Stimulated activated CD4-positive, alpha-beta T cell treated with anti-CD3 and anti-CD28 coated beads, TNF-alpha, amount 100 ng/mL, for 24 hours (primary cell): ENCODE data around the gene SV2C.

ENCODE experiments used
- DNase-seq, 3 experiments: peaks; one replicate each; pipeline ENCODE4 v3.0.0-alpha.2; 2020; ENCODE audit warnings: low read depth in 3 of 3

SV2C gene

DNA sequence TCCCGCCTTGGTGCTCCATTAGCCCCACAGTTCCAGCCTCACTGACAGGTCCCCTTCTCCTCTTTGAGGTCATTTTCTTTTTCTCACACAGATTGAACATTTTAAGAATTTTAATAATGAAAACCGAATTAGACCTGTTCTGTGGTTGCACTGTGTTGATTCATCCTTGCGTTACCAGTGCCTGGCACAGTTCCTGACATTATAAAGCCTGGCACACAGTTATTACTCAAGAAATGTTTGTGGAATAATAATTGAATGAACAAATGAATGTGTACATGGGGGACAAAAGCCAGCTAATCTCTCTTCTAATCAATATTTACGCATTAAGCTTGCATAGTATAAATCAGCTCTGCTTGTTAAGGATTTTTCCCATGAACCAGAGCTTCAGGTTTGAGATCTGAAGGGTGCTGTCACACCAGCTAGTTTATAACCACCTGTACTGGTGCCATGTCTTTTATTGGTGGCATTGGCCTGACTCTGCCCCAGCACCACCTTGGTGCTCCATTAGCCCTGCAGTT lies 80.0 kb downstream of the SV2C start:
- no peak for DNase-seq

DNA sequence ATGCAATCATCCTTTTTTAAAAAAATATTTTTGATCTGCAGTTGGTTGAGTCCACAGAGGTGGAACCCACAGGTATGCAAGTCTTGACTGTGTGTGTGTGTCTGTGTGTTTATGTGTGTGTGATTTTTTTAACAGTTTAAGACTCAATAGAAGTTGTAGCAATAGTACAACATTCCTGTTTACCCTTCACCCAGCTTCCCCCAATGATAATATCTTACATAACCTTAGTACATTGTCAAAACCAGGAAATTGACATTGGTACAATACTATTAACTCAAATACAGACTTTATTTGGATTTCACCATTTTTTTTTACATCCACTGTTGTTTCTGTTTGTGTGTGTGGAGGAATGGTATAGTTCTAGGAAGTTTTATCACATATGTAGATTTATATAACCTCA lies 81.8 kb downstream of the SV2C start:
- DNase-seq, result no peak

GRCh38 chr5:76165711-76166374 lies 82.7 kb downstream of the SV2C start:
- DNase-seq, result no peak

GRCh38 chr5:76166886-76167576 lies 83.8 kb downstream of the SV2C start:
- no peak for DNase-seq

GRCh38 chr5:76169146-76169905 lies 86.1 kb downstream of the SV2C start:
- DNase-seq, result no peak

DNA sequence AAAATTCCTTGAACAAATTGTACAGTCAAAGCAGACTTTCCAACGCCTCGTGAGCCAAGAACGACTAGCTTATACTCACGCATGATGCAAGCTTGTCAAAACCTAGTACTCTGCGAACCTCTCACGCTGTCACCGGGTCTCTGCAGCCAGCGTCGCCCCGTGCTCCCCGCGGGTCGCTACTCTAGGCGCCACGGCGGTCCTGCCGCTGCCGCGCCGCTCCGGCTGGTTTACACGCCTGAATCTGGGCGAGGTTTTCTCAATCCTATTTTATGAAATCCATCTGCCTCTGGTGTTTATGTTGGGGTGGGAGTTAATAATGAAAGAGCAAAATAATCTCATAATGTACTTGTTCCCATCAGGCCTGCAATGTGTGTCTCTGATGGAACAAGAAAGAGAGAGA lies 90.9 kb downstream of the SV2C start:
- no peak for DNase-seq

GRCh38 chr5:76175051-76175666 lies 92.0 kb downstream of the SV2C start:
- peak; percentile 11 to 36 (median 18) for DNase-seq

DNA sequence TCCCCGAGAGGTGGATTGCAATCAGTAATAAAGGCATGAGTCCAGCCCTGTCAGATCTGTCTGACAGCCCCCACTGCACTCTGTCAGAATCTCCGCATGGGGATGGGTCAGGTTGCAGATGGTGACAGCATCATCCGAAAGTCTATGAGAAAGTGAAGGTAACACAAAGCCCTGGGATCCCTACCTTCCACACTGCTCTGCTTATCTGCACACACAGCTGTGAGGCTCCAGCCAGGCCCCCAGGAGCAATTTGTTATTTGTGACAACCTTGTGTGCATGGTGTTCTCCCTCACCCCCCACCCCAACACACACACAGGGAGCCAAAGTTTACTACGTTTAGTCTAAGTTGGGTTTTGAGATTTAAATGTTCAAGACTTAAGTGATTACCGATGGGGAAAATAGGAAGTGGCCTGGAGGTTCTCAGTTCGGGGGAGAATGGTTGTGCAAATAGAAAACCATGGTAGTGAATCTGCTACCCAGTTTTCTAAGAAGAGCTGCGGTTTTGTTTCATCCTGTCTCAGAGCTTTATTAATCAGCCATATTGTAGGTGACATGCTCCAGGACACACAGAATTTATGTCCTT lies 92.7 kb downstream of the SV2C start:
- DNase-seq, result no peak

- no peak for DNase-seq
Measured at GRCh38 chr5:76177978-76178377, 94.8 kb downstream of the SV2C start.

DNA sequence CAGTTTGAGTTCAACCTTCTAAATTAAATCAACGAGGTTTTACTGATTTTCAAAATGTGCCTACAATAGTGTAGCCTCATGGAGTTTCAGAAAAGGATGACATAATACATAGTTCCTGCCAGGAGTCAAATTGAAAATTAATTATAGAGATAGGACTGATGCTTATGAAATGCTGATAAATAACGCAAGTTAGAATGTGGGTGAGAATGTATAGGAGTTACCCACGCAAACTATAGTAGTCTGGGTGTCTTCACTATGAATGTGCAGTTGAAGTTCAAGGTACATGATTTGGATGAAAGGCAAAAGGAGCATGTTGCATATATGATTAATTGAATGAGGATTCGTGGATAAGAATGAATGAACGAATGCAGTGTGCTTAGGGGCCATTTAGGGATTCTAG lies 95.7 kb downstream of the SV2C start:
- DNase-seq, result no peak

GRCh38 chr5:76180814-76181805 lies 97.9 kb downstream of the SV2C start:
- DNase-seq, result no peak

DNA sequence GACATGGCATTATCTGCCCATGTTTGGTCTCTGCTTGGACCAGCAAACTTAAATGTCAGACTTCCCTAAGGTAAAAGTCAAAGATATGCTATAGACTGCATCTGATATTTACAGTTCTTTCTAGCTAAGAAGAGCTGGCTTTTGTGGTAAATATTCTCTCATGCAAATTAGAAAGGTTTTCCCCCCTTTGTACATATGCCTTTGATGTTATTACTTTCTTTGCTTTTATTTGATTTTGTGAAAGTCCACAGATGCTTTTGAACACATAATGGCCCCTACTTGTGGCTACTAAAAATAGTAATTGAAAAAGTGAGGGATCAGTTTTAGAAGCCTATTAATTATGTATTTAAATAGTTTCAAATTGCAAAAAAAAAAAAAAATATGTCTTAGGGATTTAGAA lies 104.2 kb downstream of the SV2C start:
- DNase-seq, result no peak

- no peak for DNase-seq
Measured at GRCh38 chr5:76190356-76190755, 107.2 kb downstream of the SV2C start.

- DNase-seq, result no peak
Measured at GRCh38 chr5:76192837-76193236, 109.7 kb downstream of the SV2C start.

DNA sequence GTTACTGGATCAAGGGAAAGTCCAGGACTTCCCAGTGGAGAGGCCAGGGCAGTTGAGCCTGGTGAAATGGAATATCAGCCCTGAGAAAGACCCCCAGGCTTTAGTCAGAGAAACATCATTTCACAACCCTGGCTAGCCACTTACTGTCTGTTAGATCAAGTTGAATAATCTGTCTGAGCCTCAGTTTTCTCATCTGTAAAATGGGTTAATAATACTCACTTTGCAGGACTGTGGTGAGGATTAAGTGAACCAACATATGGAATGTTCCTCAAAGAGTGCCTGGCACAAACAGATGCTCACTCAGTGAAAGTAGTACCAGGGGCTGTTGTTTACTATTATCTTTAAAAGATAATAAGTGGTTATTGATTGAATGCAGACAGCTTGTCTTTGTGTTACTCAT lies 110.5 kb downstream of the SV2C start:
- DNase-seq, result no peak

DNA sequence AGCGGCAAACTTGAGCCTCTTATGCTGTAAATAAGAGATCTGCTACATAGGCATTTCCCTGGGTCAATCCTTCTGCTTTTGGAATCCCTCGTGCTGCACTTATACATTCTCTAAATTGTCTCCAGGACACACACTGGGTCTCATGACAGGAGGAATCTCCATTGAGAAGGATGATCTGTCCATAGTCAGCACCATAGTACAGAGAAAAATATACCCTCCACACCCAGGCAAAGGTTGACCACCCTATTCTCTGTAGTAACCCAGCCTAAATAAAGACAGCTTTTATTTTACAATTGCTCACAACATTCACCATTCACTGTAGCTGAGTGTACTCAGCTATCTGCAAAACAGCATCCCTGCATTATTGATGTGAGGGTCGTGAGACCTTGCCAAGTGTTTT lies 111.2 kb downstream of the SV2C start:
- no peak for DNase-seq

DNA sequence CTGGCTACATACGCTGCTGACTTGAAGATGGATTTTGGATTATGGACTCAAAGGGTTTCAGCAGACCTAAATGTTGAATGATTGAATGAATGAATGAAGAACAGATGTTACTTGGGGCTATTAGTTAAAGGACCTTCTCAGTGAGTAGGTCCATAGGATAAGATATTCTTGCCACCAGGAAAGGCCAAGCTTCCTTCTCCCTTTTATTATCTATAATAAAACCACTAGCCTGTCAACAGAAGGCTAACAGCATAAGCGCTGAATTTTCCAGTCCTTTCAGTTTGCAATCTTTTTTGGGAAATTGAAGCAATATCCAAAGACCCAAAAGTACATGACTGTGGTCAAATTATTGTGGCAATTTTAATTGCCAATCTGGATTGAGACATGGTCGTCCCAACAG lies 113.3 kb downstream of the SV2C start:
- no peak for DNase-seq

DNA sequence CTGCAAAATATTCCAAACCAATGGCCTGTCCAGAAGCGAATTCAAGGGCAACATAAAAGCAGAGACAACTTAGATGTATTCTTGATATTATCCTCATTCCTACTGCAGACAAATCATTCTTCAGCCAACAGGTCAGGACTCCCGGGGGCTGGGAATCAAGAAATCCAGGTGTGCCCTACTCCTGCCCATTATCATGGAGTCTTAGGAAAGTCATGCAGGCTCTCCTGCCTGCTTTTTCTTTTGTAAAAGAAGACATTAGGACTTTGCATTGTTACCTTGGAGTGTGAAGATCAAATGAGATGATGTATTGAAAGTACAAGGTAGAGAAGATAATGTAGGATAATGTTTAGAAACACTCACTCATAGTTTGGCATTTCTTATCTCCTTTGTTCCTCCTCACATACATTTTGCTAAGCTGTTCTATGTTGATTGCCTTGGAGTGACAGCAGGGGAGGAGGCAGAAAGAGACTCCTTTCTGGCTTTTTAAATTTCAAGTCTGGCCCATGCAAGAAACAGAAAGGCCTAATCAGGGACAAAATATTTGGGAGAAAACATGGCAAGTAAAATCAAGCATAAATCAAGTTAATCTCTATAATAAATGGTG lies 113.8 kb downstream of the SV2C start:
- no peak for DNase-seq

- DNase-seq, result no peak
Measured at GRCh38 chr5:76197726-76198125, 114.5 kb downstream of the SV2C start.
